Activated T-cell treated with anti-CD3 and anti-CD28 coated beads for 4 hours (primary cell): Measurements from ENCODE around the gene PTP4A1.

Experiments
- DNase-seq: peaks from one replicate; pipeline ENCODE4 v3.0.0-alpha.2; 2020

The PTP4A1 gene

DNA sequence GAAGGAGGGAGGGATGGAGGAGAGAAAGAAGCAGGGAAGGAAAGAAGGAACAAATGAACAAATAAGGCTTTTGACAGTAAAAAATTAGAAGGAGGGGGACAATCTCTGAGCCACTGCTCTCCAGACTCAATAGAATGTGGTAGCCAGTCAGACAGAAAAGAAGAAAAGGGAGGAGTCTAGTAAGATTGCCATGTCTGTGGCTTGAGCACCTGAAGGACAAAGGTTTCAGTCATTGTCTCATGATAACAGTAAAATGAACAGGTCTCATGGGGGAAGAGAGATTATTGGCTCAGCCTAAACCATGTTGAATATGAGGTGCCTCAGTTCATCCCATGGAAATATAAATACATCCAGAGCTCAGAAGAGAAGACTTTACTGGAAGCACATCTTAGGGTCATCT lies 14.0 kb upstream of the PTP4A1 start:
- DNase-seq, result no peak

- no peak for DNase-seq
Measured at GRCh38 chr6:63560801-63561287, 11.4 kb upstream of the PTP4A1 start.

DNA sequence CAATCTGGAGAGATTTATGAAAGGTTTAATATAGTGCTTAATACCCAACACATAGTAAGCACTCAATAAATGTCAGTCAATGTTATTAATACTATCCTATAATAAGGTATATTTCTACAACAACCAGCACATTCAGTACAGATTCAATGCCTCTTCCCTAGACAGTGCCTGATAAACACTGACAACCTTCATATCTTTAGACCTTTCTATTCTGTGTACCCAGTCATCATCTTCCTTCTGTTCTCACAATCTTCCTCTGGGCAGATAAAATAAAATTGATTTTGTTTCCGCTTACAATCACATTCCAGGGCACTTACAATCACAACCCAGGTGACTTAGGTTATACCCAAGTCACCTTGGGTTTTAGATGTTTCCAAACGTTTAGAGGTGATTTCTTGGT lies 11.0 kb upstream of the PTP4A1 start:
- no peak for DNase-seq

GRCh38 chr6:63563235-63563634 lies 9.0 kb upstream of the PTP4A1 start:
- DNase-seq, result no peak

GRCh38 chr6:63565058-63565726 lies 7.1 kb upstream of the PTP4A1 start:
- DNase-seq, result no peak

GRCh38 chr6:63565727-63566596 lies 6.3 kb upstream of the PTP4A1 start:
- DNase-seq, result no peak

- no peak for DNase-seq
Measured at GRCh38 chr6:63567966-63568365, 4.3 kb upstream of the PTP4A1 start.

GRCh38 chr6:63571361-63572043 lies 778 bp upstream of the PTP4A1 start:
- no peak for DNase-seq

DNA sequence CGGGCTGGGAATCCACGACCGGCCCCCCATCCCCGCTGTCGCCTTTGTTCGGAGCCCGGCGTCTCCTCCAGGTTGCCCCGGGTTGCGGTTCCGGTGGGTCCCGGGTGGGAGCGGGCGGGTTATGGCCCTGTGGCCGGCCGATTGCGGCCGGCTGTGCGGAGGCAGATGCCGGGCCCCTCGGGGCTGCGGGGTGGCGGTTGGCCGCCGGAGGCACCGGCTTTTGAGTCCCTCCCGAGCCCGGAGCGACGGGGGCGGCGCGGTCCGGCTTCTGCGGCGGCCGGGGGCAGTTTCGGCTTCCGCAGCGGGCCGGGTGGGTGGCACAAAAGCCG lies 431 bp downstream of the PTP4A1 start:
- DNase-seq, result no peak

- peak; percentile 44 for DNase-seq
Measured at GRCh38 chr6:63573076-63573898, 1.0 kb downstream of the PTP4A1 start.

DNA sequence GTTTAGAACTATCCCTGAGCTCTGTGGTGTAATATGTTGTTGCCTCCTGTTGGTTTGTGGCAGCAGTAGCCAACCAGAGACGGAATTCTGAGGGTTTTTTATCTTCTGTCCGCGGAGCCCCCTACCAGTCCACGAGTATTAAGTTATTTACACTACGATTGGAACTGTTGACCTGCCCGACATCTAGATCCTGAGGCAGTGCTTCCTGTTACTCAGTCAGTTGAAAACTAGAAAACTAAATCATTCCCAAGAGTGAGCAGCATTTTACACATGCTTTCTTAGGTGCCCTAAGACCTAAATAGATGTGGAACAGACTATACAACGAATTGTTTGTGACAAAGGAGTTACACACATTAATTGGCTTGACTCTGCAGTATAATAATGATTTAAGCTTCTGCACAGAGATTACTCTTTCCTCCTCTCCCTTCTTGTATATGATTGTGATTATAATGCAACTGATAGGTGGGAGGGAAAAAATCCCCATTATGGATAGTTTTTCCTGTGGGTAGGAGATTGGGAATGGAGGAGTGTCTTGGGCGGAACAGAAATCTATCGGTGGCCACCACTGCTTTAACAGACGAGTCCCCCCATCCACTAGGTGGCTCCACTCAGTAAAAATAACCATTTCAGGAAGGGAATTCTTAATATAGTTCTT lies 1.7 kb downstream of the PTP4A1 start:
- DNase-seq, result peak; percentile 29

DNA sequence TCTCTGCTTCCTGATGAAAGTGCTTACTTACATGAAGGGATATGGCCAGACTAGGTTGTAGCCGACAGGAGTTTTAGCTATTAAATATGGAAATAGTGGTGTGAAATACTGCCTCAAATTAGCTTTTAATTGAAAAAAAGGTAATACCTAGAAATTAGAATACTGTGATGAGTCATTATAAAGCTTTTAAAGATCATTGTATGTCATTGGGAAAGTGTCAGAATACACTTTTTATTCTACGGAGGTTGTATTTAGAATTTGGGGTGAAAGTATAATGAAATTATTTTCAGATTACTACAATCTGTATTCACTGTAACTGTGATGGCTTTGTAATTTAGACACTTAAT lies 2.2 kb downstream of the PTP4A1 start:
- DNase-seq, result no peak

- DNase-seq, result no peak
Measured at GRCh38 chr6:63576147-63576772, 4.0 kb downstream of the PTP4A1 start.

DNA sequence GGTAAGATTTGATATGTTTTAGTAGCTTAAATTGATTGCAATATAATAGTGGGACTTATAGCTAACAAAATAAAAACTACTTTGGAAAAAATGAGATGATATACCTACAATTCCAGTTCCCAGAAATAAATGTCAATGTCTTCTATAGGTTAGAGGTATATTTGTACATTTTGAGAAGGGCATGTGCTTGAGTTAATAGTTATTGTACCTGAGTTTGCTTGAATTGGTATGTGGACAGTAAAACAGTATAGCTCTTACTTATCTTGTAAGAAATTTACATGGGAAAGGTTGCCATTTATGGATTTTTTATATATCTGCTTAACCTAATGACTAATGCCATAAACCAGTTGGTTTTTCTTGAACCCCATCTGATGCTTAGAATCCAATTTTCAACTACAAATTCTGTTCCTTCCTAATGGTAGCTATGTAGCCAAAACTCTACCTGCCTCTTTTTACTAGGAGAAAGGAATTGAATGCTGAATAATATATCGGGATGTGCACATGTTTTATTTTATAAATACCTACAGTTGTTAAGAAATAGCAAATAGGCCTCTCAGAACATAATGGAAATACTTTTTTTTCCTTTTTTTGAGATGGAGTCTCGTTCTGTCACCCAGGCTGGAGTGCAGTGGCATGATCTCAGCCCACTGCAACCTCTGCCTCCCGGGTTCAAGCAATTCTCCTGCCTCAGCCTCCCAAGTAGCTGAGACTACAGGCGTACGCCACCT lies 4.9 kb downstream of the PTP4A1 start:
- DNase-seq, result no peak

DNA sequence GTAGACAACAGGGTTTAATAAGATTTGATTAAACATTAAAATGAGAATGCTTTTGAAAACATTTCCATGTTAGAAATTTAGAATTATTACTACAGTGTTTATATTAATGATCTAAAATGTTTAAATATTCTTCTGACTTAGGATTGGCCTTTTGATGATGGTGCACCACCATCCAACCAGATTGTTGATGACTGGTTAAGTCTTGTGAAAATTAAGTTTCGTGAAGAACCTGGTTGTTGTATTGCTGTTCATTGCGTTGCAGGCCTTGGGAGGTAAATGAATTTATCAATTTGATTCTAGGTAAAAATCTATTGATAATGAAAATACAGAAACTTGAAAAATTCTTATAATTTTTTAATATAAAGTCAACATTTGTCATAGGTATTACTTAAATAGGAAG lies 6.5 kb downstream of the PTP4A1 start:
- no peak for DNase-seq

- no peak for DNase-seq
Measured at GRCh38 chr6:63579937-63580703, 7.8 kb downstream of the PTP4A1 start.

DNA sequence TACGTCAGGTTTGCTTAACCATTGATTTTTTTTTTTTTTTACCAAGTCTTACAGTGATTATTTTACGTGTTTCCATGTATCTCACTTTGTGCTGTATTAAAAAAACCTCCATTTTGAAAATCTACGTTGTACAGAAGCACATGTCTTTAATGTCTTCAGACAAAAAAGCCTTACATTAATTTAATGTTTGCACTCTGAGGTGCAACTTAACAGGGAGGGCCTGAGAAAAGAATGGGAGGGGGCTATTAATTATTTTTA lies 8.4 kb downstream of the PTP4A1 start:
- DNase-seq, result no peak

GRCh38 chr6:63581355-63582013 lies 9.2 kb downstream of the PTP4A1 start:
- no peak for DNase-seq

GRCh38 chr6:63582579-63583231 lies 10.4 kb downstream of the PTP4A1 start:
- DNase-seq, result no peak

GRCh38 chr6:63584125-63584514 lies 11.8 kb downstream of the PTP4A1 start:
- DNase-seq, result no peak
